ENCODE data around the gene ATP6V1C2.
"Not testable (repeated sequence)": the region's sequence is repeated elsewhere in the genome, so short reads cannot be mapped to it uniquely, and the experiment has no call there.

Gene ATP6V1C2

DNA sequence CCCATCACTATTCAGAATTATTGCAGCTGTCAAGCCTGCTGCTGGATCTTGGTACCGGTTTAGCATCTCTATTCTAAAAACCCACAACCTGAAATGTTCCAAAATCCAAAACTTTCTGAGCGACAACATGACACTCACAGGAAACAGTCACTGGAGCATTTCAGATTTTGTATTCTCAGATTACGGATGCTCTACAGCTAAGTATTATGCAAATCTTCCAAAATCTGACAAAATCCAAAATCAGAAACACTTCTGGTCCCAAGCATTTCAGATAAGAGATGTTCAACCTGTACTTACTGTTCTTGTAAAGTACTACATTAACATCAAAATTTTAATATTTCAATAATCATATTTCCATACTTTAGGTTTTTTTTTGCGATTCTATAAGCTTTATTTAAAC is 78.7 kb downstream of the ATP6V1C2 start:
- no peak overlapping the region for H3K4me3 ChIP-seq (ENCODE audit: control insufficient read depth, low read depth, low read length)
- DNase-seq (ENCODE audit: low read depth) = no peak
- TF ChIP-seq, protein P1, sequence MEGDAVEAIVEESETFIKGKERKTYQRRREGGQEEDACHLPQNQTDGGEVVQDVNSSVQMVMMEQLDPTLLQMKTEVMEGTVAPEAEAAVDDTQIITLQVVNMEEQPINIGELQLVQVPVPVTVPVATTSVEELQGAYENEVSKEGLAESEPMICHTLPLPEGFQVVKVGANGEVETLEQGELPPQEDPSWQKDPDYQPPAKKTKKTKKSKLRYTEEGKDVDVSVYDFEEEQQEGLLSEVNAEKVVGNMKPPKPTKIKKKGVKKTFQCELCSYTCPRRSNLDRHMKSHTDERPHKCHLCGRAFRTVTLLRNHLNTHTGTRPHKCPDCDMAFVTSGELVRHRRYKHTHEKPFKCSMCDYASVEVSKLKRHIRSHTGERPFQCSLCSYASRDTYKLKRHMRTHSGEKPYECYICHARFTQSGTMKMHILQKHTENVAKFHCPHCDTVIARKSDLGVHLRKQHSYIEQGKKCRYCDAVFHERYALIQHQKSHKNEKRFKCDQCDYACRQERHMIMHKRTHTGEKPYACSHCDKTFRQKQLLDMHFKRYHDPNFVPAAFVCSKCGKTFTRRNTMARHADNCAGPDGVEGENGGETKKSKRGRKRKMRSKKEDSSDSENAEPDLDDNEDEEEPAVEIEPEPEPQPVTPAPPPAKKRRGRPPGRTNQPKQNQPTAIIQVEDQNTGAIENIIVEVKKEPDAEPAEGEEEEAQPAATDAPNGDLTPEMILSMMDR (IDR thresholded peaks at IDR 0.05; ENCODE audit: control insufficient read depth, insufficient read depth, low read depth, low read length, missing control alignments) = no peak

DNA sequence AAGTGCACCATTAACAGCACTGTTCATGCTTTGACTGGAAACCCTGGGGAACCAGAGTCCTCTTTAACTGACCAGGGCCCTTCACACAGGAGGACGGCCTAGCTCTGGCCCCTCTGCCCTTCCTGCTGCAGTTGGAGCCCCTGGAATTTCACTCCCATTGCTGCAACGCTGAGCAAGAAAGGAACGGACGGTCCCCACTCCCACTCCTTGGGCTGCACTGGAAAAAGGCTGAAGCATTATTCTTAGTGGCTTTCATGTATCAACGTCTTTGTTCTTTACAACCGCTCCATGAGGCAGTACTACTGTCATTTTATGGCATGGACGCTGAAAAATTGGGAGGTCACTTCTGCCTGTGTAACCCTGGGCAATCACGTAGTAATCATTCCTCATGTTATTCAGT is 81.2 kb downstream of the ATP6V1C2 start:
- TF ChIP-seq, protein P1 (IDR thresholded peaks at IDR 0.05; ENCODE audit: control insufficient read depth, insufficient read depth, low read depth, low read length, missing control alignments) = no peak
- H3K4me3 ChIP-seq (ENCODE audit: control insufficient read depth, low read depth, low read length) = no peak overlapping the region
- DNase-seq (ENCODE audit: low read depth) = no peak

DNA sequence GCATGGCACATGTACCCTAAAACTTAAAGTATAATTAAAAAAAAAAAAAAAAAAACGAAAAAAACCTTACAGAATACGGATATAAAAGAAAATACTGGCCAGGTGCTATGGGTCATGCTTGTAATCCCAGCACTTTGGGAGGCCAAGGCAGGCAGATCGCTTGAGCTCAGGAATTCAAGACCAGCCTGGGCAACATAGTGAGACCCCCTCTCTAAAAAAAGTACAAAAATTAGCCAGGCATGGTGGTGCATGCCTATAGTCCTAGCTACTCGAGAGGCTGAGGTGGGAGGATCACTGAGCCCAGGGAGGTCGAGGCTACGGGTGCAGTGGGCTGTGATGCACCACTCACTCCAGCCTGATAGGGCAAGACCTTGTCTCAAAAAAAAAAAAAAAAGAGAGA is 84.6 kb downstream of the ATP6V1C2 start:
- DNase-seq (ENCODE audit: low read depth); H3K4me3 ChIP-seq (ENCODE audit: control insufficient read depth, low read depth, low read length): not testable (repeated sequence)

GRCh38 chr2:10806543-10806942 is 85.1 kb downstream of the ATP6V1C2 start:
- DNase-seq (ENCODE audit: low read depth) = no peak
- TF ChIP-seq, protein P1 (IDR thresholded peaks at IDR 0.05; ENCODE audit: control insufficient read depth, insufficient read depth, low read depth, low read length, missing control alignments) = no peak
- H3K4me3 ChIP-seq (ENCODE audit: control insufficient read depth, low read depth, low read length) = no peak overlapping the region

- no peak for DNase-seq (ENCODE audit: low read depth)
- TF ChIP-seq, protein P1 (IDR thresholded peaks at IDR 0.05; ENCODE audit: control insufficient read depth, insufficient read depth, low read depth, low read length, missing control alignments) = no peak
- H3K4me3 ChIP-seq (ENCODE audit: control insufficient read depth, low read depth, low read length) = no peak overlapping the region
Measured at GRCh38 chr2:10810202-10811161, 89.1 kb downstream of the ATP6V1C2 start.

DNA sequence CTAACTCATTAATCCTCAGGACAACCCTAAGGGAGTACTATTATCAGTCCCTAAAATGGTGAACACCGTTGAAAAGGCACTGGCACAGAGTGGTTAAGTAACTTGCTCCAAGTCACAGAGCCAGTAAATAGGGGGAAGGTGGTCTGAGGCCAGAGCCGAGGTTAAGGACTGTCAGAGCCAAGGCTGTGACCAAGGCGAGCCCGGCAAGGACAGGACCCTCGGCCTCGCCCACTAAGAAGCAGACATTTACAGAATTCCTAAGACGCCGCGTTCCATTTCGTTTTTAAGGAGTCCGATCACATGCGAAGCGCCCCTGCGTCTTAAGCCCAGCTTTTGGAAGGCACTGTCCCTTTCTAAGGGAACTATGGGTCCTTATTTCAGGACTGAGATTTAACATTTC is 90.1 kb downstream of the ATP6V1C2 start:
- TF ChIP-seq, protein P1 (IDR thresholded peaks at IDR 0.05; ENCODE audit: control insufficient read depth, insufficient read depth, low read depth, low read length, missing control alignments) = no peak
- no peak for DNase-seq (ENCODE audit: low read depth)
- peak overlapping the region; percentile 72 for H3K4me3 ChIP-seq (ENCODE audit: control insufficient read depth, low read depth, low read length)

DNA sequence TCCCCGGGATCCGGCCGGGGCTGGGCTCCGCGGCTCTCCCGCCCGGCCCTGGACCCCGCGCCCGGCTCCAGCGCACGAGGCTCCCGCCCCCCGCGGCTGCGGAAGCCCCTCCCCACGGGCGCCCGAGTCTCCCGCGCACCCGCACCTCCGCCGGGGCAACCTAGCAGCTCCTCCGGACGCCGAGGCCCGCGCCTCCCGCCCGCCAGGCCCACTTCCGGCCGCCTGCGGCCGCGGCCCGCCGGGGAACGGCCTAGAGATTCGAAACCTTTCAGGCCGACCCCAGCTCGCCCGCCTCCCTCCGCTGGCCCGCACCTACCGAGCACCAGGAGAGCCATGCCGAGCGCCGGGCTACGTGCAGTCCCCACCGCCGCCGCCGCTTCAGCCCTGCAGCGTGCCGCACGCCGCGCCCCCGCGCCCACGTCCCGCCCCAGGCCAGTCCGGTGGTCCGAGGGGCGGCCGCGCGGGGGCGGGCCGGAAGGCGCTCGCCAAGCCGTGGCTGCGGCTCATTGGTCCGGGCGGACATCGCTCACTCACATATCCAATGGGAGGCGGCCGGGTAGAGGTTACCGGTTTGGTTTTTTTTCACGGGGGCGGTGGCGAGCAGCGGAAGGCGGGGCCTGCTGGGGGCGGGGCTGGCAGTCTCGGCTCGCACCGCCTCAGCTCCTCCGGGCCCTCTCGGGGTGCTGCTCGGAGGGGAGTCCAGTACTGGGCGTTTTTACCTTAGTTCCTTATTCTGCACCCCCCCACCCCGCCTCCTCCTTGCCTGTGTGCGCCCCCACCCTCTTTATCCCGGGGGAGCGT is 91.1 kb downstream of the ATP6V1C2 start, which contains the start of gene PDIA6:
Gene PDIA6, minus strand, starts transcription at position 424 of the 801 bp plus-strand sequence. Its CDS starts 89 bp downstream, at position 335.
- H3K4me3 ChIP-seq (ENCODE audit: control insufficient read depth, low read depth, low read length) = peak within 1 kb of the TSS; percentile 72
- TF ChIP-seq, protein P1 (IDR thresholded peaks at IDR 0.05; ENCODE audit: control insufficient read depth, insufficient read depth, low read depth, low read length, missing control alignments) = no peak
- DNase-seq (ENCODE audit: low read depth) = peak; percentile 82

GRCh38 chr2:10813163-10814138 is 92.0 kb downstream of the ATP6V1C2 start:
- H3K4me3 ChIP-seq (ENCODE audit: control insufficient read depth, low read depth, low read length) = peak overlapping the region; percentile 57
- DNase-seq (ENCODE audit: low read depth) = not testable (repeated sequence)
